Measurements from ENCODE around the gene NCBP1.

Gene NCBP1

GRCh38 chr9:97625620-97626019 lies 8.0 kb upstream of the NCBP1 start:
- peaks cover 9% of the 10 kb centered on the region for H3K4me1 ChIP-seq (ENCODE audit: insufficient read depth, low read length)
- 95% methylated on average over 2 of the region's 3 CpGs for WGBS
- no peak overlapping the region for H3K27ac ChIP-seq (ENCODE audit: low read depth, low read length)

GRCh38 chr9:97627624-97628023 lies 6.0 kb upstream of the NCBP1 start:
- no peak overlapping the region for H3K9ac ChIP-seq (ENCODE audit: low read depth, low read length)
- H3K4me1 ChIP-seq (ENCODE audit: insufficient read depth, low read length): peaks cover 9% of the 10 kb centered on the region
- peaks cover 50% of the 10 kb centered on the region for H3K36me3 ChIP-seq (ENCODE audit: insufficient read depth, low read length)
- H3K27me3 ChIP-seq (ENCODE audit: insufficient read depth, low read length): no peaks in the 10 kb centered on the region
- H3K9me3 ChIP-seq (ENCODE audit: insufficient read depth, low read depth, low read length): peaks cover 13% of the 10 kb centered on the region; the same call in 1 of the 2 replicates
- no peak overlapping the region for H3K4me3 ChIP-seq (ENCODE audit: low read length)
- WGBS: 95% methylated on average over 5 of the region's 5 CpGs
- H3K27ac ChIP-seq (ENCODE audit: low read depth, low read length): no peak overlapping the region

More at GRCh38 chr9:97625620-97626019, 8.0 kb upstream of the NCBP1 start:
- peaks cover 27% of the 10 kb centered on the region for H3K9me3 ChIP-seq (ENCODE audit: insufficient read depth, low read depth, low read length)
- H3K9ac ChIP-seq (ENCODE audit: low read depth, low read length): no peak overlapping the region
- H3K36me3 ChIP-seq (ENCODE audit: insufficient read depth, low read length): peaks cover 70% of the 10 kb centered on the region
- no peak overlapping the region for H3K4me3 ChIP-seq (ENCODE audit: low read length)
- H3K27me3 ChIP-seq (ENCODE audit: insufficient read depth, low read length): no peaks in the 10 kb centered on the region

DNA sequence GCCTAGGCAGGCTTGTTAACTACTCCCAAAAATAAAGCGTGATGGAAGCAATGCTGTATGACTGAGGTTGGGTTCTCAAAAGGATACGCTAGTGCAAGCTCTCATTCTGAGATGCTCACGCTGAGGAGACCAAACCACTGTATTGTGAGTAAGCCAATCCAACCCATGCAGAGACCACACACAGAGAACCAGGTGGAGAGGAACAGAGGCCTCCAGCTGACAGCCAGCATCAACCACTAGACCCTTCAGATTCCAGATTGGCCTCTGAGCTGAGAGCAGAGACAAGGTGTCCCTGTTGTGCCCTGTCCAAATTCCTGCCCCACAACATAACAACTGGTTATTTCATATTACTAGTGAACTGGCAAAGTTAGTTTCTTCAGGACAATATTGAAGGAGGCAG lies 5.0 kb upstream of the NCBP1 start:
- WGBS: 78% methylated on average over 3 of the region's 3 CpGs
- H3K36me3 ChIP-seq (ENCODE audit: insufficient read depth, low read length): peaks cover 41% of the 10 kb centered on the region
- H3K4me3 ChIP-seq (ENCODE audit: low read length): no peak overlapping the region
- peaks cover 5% of the 10 kb centered on the region; the same call in 1 of the 2 replicates for H3K9me3 ChIP-seq (ENCODE audit: insufficient read depth, low read depth, low read length)
- H3K4me1 ChIP-seq (ENCODE audit: insufficient read depth, low read length): peaks cover 9% of the 10 kb centered on the region
- 0 out of 2 replicates have a peak overlapping the region, but pooled peaks have one; percentile 5 for H3K9ac ChIP-seq (ENCODE audit: low read depth, low read length)
- H3K27ac ChIP-seq (ENCODE audit: low read depth, low read length): 0 out of 2 replicates have a peak overlapping the region, but pooled peaks have one; percentile 30
- H3K27me3 ChIP-seq (ENCODE audit: insufficient read depth, low read length): no peaks in the 10 kb centered on the region

GRCh38 chr9:97629156-97629555 lies 4.5 kb upstream of the NCBP1 start:
- H3K27me3 ChIP-seq (ENCODE audit: insufficient read depth, low read length): no peaks in the 10 kb centered on the region
- H3K9ac ChIP-seq (ENCODE audit: low read depth, low read length): no peak overlapping the region
- H3K4me3 ChIP-seq (ENCODE audit: low read length): no peak overlapping the region
- 0 out of 2 replicates have a peak, but pooled peaks cover under 1% of the 10 kb centered on the region for H3K9me3 ChIP-seq (ENCODE audit: insufficient read depth, low read depth, low read length)
- H3K4me1 ChIP-seq (ENCODE audit: insufficient read depth, low read length): peaks cover 9% of the 10 kb centered on the region
- peaks cover 36% of the 10 kb centered on the region for H3K36me3 ChIP-seq (ENCODE audit: insufficient read depth, low read length)
- 0 out of 2 replicates have a peak overlapping the region, but pooled peaks have one; percentile 30 for H3K27ac ChIP-seq (ENCODE audit: low read depth, low read length)

GRCh38 chr9:97630591-97630990 lies 3.0 kb upstream of the NCBP1 start:
- no peaks in the 10 kb centered on the region for H3K27me3 ChIP-seq (ENCODE audit: insufficient read depth, low read length)
- H3K9me3 ChIP-seq (ENCODE audit: insufficient read depth, low read depth, low read length): no peaks in the 10 kb centered on the region
- no peak overlapping the region for H3K9ac ChIP-seq (ENCODE audit: low read depth, low read length)
- no peak overlapping the region for H3K4me3 ChIP-seq (ENCODE audit: low read length)
- H3K4me1 ChIP-seq (ENCODE audit: insufficient read depth, low read length): peaks cover 18% of the 10 kb centered on the region
- no peak overlapping the region for H3K27ac ChIP-seq (ENCODE audit: low read depth, low read length)
- H3K36me3 ChIP-seq (ENCODE audit: insufficient read depth, low read length): peaks cover 22% of the 10 kb centered on the region

- peak overlapping the region; percentile 73 for H3K4me3 ChIP-seq (ENCODE audit: low read length)
- H3K27me3 ChIP-seq (ENCODE audit: insufficient read depth, low read length): no peaks in the 10 kb centered on the region
- no peaks in the 10 kb centered on the region for H3K9me3 ChIP-seq (ENCODE audit: insufficient read depth, low read depth, low read length)
- peak overlapping the region; percentile 95 for H3K27ac ChIP-seq (ENCODE audit: low read depth, low read length)
- peaks cover 29% of the 10 kb centered on the region for H3K4me1 ChIP-seq (ENCODE audit: insufficient read depth, low read length)
- peaks cover 3% of the 10 kb centered on the region for H3K36me3 ChIP-seq (ENCODE audit: insufficient read depth, low read length)
- WGBS: 1% methylated on average over 27 of the region's 27 CpGs
- peak overlapping the region; percentile 85 for H3K9ac ChIP-seq (ENCODE audit: low read depth, low read length)
These were observed 1.2 kb upstream of the NCBP1 start for GRCh38 chr9:97632248-97632984.

DNA sequence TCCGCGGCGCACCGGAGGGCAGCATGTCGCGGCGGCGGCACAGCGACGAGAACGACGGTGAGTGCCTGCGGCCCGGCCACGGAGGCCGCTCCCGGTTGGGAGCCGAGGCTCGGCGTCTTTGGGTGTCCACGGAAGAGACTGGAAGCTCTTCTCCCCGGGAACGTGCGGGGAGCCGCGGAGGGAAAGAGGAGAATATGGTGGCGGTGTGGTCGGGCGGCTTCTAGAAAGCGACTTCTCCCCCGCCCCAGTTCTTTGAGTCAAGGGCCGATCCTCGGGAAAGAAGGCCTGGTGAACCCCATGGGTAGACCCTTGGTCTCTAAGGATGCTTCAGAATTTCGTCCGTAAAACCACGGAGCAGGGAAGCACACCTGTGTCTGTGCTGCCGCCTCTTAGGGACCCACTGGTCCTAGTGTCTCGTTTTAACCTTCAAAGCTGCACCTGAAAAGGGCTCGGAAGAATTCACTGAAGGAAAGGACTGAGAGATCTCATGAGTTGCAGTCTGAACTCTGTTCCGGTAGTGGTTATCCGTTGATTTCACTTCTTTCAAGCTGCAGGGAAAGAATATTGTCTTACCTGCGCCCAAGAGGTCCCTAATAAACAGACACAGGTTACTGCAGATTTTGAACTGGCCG lies 354 bp downstream of the NCBP1 start:
- H3K27ac ChIP-seq (ENCODE audit: low read depth, low read length): peak overlapping the region; percentile 95
- no peaks in the 10 kb centered on the region for H3K9me3 ChIP-seq (ENCODE audit: insufficient read depth, low read depth, low read length)
- H3K9ac ChIP-seq (ENCODE audit: low read depth, low read length): peak overlapping the region; percentile 85
- under 1% methylated on average over 43 of the region's 43 CpGs for WGBS
- H3K36me3 ChIP-seq (ENCODE audit: insufficient read depth, low read length): no peaks in the 10 kb centered on the region; the same call in 1 of the 2 replicates
- H3K4me3 ChIP-seq (ENCODE audit: low read length): peak overlapping the region; percentile 73
- peaks cover 25% of the 10 kb centered on the region for H3K4me1 ChIP-seq (ENCODE audit: insufficient read depth, low read length)
- no peaks in the 10 kb centered on the region for H3K27me3 ChIP-seq (ENCODE audit: insufficient read depth, low read length)

DNA sequence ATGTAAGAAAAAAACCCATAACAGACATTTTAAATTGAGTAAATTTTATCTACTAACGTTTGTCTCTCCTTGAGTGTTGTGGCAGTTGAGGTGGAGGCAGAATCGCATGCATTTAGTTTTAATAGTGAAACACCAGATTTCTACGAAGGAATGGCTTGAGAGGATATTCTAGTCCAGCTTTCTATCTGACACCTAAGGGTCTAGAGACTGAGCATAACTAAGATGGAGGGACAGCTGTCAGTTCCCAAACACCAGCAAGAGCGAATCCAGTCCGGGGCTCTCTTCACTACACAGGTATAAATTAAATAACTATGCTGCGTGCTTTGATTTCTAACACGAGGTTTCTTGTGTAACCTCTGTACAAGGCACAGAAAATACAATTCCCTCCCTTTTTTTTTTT lies 1.4 kb downstream of the NCBP1 start:
- Histone ChIP-seq H3K4me1 (ENCODE audit: insufficient read depth, low read length) (peaks cover 21% of the 10 kb centered on the region), H3K4me3 (ENCODE audit: low read length) (peak overlapping the region; percentile 73), H3K9ac (ENCODE audit: low read depth, low read length) (peak overlapping the region; percentile 85; the same call in 1 of the 2 replicates), H3K27ac (ENCODE audit: low read depth, low read length) (no peak overlapping the region), H3K9me3 (ENCODE audit: insufficient read depth, low read depth, low read length) (no peaks in the 10 kb centered on the region), H3K36me3 (ENCODE audit: insufficient read depth, low read length) (peaks cover 1% of the 10 kb centered on the region; the same call in 1 of the 2 replicates), H3K27me3 (ENCODE audit: insufficient read depth, low read length) (no peaks in the 10 kb centered on the region)
- 91% methylated on average over 7 of the region's 7 CpGs for WGBS

- peaks cover 21% of the 10 kb centered on the region for H3K4me1 ChIP-seq (ENCODE audit: insufficient read depth, low read length)
These were observed 3.3 kb downstream of the NCBP1 start for GRCh38 chr9:97636903-97637302.

GRCh38 chr9:97638666-97639065 lies 5.0 kb downstream of the NCBP1 start:
- no peak overlapping the region for H3K9ac ChIP-seq (ENCODE audit: low read depth, low read length)
- 86% methylated on average over 3 of the region's 3 CpGs for WGBS
- no peak overlapping the region for H3K4me3 ChIP-seq (ENCODE audit: low read length)
- H3K9me3 ChIP-seq (ENCODE audit: insufficient read depth, low read depth, low read length): no peaks in the 10 kb centered on the region
- no peaks in the 10 kb centered on the region for H3K27me3 ChIP-seq (ENCODE audit: insufficient read depth, low read length)
- peaks cover 21% of the 10 kb centered on the region for H3K4me1 ChIP-seq (ENCODE audit: insufficient read depth, low read length)
- H3K27ac ChIP-seq (ENCODE audit: low read depth, low read length): no peak overlapping the region
- peaks cover 37% of the 10 kb centered on the region for H3K36me3 ChIP-seq (ENCODE audit: insufficient read depth, low read length)

More at GRCh38 chr9:97636903-97637302, 3.3 kb downstream of the NCBP1 start:
- Histone ChIP-seq H3K9me3 (ENCODE audit: insufficient read depth, low read depth, low read length) (no peaks in the 10 kb centered on the region), H3K9ac (ENCODE audit: low read depth, low read length) (0 out of 2 replicates have a peak overlapping the region, but pooled peaks have one; percentile 30), H3K27ac (ENCODE audit: low read depth, low read length) (no peak overlapping the region), H3K4me3 (ENCODE audit: low read length) (no peak overlapping the region), H3K27me3 (ENCODE audit: insufficient read depth, low read length) (no peaks in the 10 kb centered on the region), H3K36me3 (ENCODE audit: insufficient read depth, low read length) (peaks cover 19% of the 10 kb centered on the region)
- WGBS: 91% methylated on average over 3 of the region's 3 CpGs

GRCh38 chr9:97640325-97640724 lies 6.7 kb downstream of the NCBP1 start:
- Histone ChIP-seq H3K9ac (ENCODE audit: low read depth, low read length) (no peak overlapping the region), H3K27ac (ENCODE audit: low read depth, low read length) (no peak overlapping the region), H3K27me3 (ENCODE audit: insufficient read depth, low read length) (no peaks in the 10 kb centered on the region), H3K9me3 (ENCODE audit: insufficient read depth, low read depth, low read length) (no peaks in the 10 kb centered on the region), H3K36me3 (ENCODE audit: insufficient read depth, low read length) (peaks cover 54% of the 10 kb centered on the region), H3K4me1 (ENCODE audit: insufficient read depth, low read length) (peaks cover 14% of the 10 kb centered on the region), H3K4me3 (ENCODE audit: low read length) (no peak overlapping the region)
- 96% methylated on average over 2 of the region's 2 CpGs for WGBS
